ENCODE data around the gene NPHP4.

NPHP4 gene

GRCh38 chr1:5947071-5947821 is 45.0 kb downstream of the NPHP4 start:
- no peak for DNase-seq

GRCh38 chr1:5945445-5945844 is 46.8 kb downstream of the NPHP4 start:
- no peak for DNase-seq

GRCh38 chr1:5944843-5945167 is 47.4 kb downstream of the NPHP4 start:
- no peak for DNase-seq

DNA sequence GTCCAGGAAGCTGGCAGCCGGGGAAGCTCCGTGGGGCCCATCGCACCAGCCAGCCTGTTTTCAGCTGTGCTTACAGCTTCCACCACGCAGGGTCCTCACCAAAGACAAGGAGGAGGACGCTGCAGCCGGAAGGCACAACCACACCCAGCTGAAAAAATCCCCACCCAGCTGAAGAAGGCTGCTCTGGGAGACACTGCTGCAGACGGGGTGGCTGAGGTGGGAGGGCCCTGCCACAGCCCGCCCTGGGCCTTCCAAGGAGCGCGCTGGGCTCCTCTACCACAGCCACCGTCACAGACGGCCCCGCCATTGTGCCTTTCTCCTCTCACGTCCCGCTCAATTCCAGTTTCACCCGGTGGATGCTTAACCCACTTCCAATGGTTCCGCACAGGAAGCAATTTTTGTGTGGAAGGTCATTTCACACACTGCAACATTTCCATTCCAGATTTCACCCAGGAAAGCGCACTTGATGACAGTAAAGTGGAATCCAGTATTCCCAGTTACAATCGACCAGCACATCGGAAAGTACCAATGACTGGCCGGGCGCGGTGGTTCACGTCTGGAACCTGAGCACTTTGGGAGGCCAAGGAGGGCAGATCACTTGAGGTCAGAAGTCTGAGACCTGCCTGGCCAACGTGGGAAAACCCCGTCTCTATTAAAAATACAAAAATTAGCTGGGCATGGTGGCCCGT is 47.9 kb downstream of the NPHP4 start:
- DNase-seq = no peak

DNA sequence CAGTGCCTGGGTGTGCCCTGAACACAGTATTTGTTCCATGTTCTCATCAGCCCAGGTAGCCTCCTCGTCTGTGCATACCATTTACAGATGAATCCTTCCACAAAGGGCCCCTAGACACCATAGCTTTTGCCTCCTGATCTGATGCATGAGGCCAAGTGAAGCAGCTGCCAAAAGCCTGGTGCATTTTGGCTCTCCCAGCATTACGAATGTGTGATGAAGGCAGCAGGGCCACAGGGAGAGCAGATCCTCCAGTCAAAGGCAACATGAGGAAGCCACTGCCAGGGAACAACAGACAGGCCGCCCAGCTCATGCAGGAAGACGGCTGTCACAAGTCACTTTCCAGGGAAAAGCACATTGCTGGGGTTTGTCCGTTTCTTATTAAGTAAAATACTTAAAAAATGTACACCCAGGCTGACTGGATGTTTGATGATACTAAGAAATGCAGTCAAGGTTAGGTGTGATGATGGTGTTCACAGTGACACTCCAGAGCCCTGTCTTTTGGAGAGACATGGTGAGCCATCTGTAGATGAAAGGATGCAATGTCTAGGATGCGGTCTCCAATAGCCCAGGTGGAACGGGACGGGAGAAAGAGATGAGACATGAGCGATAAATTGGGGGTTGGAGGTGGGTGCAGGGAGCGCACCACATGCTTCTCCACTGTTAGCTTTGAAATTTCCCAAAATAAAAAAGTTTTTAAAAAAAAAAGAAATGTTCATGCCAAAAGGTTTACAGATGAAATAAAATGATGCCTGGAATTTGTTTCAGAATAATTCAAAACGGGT is 48.7 kb downstream of the NPHP4 start:
- no peak for DNase-seq

- no peak for DNase-seq
Observed at GRCh38 chr1:5941671-5942070, 50.6 kb downstream of the NPHP4 start.

DNA sequence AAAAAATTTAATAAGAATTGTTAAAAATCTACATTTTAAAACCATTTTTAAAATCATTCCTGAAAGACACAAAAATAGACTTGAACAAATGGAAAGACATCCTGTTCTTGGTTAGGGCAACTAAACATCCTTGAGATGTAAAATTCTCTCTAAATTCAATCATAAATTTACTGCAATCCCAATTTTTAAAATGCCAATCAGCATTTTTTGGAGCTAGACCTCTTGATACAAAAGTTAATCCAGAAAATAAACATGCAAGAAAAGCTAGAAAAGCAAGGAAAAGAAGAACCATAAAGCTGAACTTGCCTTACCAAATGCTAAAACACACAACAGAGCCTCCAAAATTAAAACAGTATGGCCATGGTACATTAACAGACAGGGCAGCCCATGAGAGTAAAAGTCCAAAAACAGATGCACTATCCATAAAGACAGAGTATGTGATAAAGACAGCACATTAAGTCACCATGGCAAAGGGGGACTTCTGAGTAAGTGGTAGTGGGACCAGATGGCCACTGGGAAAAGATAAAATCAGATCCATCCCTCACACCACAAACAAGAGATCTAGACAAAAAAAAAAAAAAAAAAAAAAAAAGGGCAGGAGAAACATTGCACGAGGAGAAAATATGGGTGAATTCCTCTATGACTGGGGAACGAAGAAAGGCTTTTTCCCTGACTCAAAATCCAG is 51.4 kb downstream of the NPHP4 start:
- DNase-seq = no peak

GRCh38 chr1:5939271-5940170 is 52.7 kb downstream of the NPHP4 start:
- no peak for DNase-seq

DNA sequence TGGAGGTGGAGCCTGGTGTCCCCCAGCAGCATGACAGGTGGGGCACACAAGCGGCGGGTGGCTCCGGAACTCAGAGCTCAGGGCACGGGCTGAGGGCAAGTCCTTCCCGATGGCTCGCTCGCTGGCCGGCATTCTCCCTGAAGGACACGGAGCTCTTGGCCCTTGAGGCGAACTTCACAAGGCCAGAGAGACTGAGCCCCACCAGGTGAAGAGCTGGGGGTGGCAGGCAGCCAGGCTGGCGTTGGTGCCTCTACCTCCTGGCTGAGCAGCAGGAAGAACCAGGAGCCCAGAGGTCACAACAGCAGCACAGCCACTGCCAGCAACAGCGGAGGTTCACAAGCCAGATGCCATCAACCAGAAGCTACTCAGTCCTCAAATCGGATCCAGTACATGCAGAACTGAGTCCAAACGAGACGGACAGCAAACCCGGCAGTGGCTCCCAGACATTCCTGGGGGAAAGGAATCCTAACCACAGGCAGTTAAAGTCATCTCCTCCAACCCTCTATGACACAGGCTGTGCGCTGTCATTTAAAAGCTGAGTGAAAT is 54.1 kb downstream of the NPHP4 start:
- DNase-seq = no peak

DNA sequence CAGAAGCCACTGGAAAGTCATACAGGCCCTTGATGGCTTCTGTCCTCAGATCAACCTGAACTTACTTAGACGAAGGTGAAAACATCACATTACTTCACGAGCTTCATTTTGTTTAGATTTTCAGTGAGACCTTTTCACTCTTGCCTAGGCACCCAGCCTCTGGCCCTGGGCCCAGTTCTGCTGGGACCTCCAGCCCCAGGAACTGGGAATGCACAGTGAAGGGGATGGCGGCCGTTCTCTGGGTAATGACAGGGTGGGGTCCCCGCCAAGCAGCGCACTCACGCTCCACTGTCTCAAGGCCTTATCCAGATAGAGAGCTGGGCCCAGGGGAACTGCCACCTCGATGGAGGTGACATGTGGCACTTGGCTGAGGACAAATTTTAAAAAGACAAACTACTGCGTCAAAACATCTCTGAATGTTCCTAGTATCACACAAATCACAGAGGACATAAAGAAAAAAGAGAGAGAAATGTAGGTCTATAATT is 54.8 kb downstream of the NPHP4 start:
- DNase-seq = no peak

- no peak for DNase-seq
Observed at GRCh38 chr1:5936621-5937372, 55.4 kb downstream of the NPHP4 start.

- DNase-seq = no peak
Observed at GRCh38 chr1:5936126-5936525, 56.1 kb downstream of the NPHP4 start.

DNA sequence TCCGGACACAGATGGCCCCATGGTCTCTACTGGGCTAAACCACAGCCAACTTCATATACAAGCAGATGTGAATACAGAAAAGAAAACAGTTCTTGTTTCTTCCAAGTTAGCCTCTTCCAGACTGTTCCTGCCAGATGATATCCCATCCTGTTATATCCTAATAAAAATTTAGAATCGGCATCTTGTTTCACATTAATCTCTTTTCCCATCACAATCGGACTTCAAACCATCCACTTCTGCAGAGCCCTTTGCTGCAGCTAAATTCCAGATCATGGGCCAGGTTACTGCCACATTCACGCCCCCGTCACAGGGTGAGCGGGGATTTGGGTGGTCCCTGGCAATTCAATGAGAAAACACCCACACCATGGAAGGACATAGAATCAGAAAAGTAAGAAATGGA is 57.2 kb downstream of the NPHP4 start:
- no peak for DNase-seq

- DNase-seq = no peak
Observed at GRCh38 chr1:5934058-5934884, 58.0 kb downstream of the NPHP4 start.

DNA sequence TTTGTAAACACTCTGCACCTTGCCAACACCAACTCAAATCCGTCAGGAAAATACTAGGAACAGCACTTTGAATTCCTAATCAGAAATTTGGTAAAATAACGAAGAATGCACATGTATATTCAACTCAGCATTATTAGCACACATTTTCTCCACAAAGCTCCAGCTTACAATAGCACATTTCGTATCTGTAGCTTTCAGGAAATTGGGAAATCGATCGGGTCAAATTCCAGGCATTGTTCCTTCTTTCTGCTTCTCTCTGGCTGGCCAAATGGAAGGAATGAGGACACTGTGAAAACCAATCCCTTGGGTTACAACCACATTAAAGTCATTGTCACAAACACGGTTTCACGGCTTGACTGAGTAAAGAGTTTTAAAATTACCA is 58.6 kb downstream of the NPHP4 start:
- DNase-seq = no peak

GRCh38 chr1:5933050-5933449 is 59.2 kb downstream of the NPHP4 start:
- no peak for DNase-seq

DNA sequence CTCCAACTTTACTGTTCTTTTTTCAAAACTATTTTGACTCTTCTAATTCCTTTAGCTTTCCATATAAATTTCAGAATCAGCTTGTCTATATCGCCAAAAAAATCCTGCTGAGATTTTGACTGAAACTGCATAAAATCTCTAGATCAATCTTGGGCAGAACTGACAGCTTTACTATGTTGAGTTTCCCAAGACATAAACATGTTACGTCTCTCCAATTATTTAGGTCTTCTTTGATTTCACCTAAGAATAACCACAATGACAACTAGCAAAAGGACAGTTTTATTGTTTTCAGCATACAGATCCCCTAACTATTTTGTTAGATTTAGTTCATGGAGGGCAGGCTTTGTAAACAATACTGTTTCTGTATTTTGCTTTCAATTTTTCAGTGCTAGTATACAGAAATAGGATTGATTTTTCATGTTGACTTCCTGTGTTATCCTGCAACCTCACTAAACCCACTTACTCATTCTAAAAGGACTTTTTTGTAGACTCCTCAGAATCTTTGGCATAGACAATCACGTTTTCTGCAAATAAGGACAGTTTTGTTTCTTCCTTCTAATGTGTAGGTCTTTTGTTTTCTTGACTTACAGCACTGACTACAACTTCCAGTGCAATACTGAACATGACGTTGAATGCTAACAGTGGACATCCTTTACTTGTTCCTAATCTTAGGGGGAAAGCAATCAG is 63.4 kb downstream of the NPHP4 start:
- DNase-seq = no peak

GRCh38 chr1:5927506-5928370 is 64.5 kb downstream of the NPHP4 start:
- no peak for DNase-seq

Data from inflammatory macrophage treated with lipopolysaccharide for 1 hour (primary cell).